Epithelial cell of proximal tubule (primary cell): ENCODE data around the gene TAF15. TPM values are rescaled to one million over a fixed set of nuclear protein-coding genes. Genes with fewer than 3 reads are reported as not detected.

Experiments
- DNase-seq: peaks from one replicate; pipeline ENCODE4 v3.0.0-alpha.2; 2011; ENCODE audit warnings: low read depth
- H3K4me3 ChIP-seq: 2 replicates; pipeline ENCODE4 v1.5.1; 2011; ENCODE audit warnings: low read depth, mild to moderate bottlenecking, low read length
- CTCF ChIP-seq: conservative IDR thresholded peaks from 2 replicates; pipeline ENCODE4 v1.5.1; 2012; ENCODE audit warnings: low read depth, mild to moderate bottlenecking, low read length
- total RNA-seq: library from RNA; depleted of rRNA; stranded (reverse); fragments of >200 nt; gene quantifications from 2 replicates; pipeline ENCODE4 v1.2.3, GENCODE V29; 2015

The TAF15 gene
- total RNA-seq, 1 donor from 2014 or later = 17.3 TPM

- TF ChIP-seq CTCF = no peak
- no peak for DNase-seq
- no peak overlapping the region for H3K4me3 ChIP-seq
Measured at GRCh38 chr17:35807371-35808144, 1.7 kb upstream of the TAF15 start.

DNA sequence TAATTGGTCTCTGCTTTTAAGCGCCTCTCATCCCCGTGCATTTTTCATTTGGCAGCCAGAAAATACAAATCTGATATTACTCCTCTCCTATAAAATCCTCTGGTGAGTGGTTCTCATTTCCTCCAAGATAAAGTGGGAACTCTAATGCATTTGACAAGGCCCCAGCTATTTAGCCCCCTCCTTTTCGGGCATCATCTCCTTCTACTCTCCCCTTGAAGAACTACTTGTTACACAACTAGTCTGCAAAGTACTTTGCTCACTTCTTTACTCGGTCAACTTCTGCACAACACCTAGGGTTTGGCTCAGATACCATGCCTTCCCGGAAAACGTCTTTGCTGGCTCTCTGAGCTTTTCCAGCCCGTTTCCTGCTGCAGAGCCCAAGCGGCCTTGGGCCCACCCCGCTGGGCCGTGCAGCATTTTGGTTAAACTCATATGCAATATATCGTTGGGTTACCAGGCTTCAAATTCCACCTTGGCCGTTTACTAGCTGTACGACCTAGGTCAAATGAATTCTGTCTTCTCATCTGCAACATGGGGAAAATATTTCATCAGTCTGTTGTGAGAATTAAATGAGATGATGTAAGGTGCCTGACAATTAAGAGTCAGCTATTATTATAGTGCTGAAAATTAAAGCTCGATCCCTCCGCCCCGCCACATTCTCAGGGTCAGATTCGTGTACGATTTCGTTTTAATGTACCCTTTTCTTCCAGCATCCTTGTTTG, 883 bp upstream of the TAF15 start:
- no peak for DNase-seq

DNA sequence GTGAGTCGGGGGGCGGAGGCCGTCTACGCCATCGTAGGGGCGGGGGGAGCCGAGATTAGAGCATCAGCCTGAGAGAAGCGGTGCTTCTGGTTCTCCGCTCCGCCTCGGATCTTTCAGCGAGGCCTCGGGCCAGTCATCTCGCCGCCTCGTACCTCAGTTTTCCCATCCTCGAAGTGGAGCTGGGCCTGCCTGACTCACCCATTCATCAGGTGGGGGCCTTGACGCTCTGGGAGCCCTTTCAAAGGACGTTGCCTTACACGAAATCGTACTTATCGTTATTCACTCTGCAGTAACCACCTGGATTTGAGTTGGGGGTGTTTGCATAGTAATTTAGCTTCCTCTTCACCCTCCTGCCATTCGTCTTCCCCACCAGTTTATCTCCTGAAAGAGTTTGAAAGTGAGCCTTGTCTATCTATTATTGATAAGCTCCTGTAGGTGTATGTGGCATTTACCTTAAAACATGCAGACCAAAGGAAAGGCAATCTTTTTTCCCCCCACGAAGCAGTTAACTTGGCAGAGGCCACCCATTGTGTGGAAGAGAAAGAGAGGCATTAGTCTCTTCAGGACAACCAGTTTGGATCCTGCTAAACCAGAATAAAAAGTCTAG, 674 bp downstream of the TAF15 start:
- no peak for TF ChIP-seq CTCF
- no peak for DNase-seq
- peak overlapping the region; percentile 85 for H3K4me3 ChIP-seq

More for the DNA sequence above, 883 bp upstream of the TAF15 start:
- no peak for TF ChIP-seq CTCF
- H3K4me3 ChIP-seq = peak overlapping the region; percentile 85

- H3K4me3 ChIP-seq = no peak overlapping the region
- DNase-seq = no peak
- no peak for TF ChIP-seq CTCF
Measured at GRCh38 chr17:35811759-35812158, 2.5 kb downstream of the TAF15 start.

DNA sequence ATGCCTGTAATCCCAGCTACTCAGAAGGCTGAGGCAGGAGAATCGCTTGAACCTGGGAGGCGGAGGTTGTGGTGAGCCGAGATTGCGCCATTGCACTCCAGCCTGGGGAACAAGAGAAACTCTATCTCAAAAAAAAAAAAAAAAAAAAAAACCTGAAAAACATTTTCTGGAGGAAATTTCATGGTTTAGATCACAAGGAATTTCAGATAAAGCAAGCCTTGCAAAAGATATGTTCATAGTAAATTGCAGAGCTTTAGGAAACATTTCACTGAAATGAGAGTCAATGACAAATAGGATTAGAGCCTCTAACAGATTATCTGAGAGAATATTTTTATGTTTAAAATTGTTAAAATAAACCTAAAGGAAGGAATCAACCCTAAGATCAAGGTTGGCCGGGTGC, 3.2 kb downstream of the TAF15 start:
- no peak for DNase-seq
- TF ChIP-seq CTCF = no peak
- H3K4me3 ChIP-seq = no peak overlapping the region

DNA sequence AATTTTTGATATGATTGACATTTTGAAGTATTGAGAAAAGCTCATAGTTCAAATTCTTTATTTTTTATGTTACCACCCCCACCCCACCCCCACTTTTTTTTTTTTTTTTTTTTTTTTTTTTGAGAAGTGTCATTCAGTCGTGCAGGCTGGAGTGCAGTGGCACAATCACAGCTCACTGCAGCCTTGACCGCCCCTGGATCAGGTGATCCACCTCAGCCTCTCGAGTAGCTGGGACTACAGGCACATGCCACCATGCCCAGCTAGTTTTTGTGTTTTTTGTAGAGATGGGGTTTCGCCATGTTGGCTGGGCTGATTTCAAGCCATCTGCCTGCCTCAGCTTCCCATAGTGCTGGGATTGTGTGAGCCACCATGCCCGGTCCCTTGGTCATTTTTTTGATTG, 7.4 kb downstream of the TAF15 start:
- no peak overlapping the region for H3K4me3 ChIP-seq
- TF ChIP-seq CTCF = no peak
- no peak for DNase-seq
